ENCODE measurements around the gene LRSAM1. TPM values are rescaled to one million over a fixed set of nuclear protein-coding genes. Genes with fewer than 3 reads are reported as not detected.
A peak's percentile ranks its signal among the peaks of the same experiment; 100 is the strongest.

The LRSAM1 gene
- total and polyA plus RNA-seq, 9 of the 15 experiments (the other 6 are each of a cell fraction or from before 2014, with no cell fraction given): 0.07 to 16.2 (median 4.7) TPM

DNA sequence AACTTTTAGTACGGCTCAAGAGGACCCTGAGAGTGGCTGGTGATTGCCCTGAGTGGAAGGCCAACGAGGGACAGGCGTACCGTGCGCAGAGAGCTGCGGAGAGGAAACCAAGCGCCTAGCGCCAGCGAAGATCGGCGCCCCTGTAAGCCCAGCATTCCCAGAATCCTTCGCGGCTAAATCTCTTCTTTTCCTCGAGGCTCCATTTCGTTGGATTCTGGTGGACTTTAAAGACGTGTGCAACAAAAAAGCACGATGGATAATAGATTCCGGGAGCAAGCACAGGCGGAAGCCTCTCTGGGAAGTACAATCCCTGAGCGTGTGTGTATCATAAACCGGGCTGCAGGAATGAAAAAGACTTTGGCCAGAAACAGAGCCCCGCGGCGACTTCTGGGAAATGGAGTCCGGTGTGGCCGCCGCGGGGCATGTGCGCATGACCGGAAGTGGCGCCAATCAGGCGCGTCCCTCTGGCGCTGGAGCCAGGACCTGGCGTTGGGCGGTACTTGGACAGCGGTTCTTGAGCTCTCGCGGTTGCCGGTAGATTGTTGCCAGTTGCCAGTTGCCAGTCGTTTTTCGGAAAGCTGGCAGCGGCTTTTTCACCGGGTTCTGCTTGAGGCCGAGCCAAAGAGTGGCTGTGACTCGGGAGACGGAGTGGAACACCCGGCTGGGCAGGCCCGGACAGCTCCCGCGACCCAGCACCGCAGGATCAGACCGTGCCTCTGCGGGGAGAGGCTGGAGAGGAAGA is 27.2 kb upstream of the LRSAM1 start, which contains the start of gene ZNF79 (continued):
- TF ChIP-seq, protein P1, sequence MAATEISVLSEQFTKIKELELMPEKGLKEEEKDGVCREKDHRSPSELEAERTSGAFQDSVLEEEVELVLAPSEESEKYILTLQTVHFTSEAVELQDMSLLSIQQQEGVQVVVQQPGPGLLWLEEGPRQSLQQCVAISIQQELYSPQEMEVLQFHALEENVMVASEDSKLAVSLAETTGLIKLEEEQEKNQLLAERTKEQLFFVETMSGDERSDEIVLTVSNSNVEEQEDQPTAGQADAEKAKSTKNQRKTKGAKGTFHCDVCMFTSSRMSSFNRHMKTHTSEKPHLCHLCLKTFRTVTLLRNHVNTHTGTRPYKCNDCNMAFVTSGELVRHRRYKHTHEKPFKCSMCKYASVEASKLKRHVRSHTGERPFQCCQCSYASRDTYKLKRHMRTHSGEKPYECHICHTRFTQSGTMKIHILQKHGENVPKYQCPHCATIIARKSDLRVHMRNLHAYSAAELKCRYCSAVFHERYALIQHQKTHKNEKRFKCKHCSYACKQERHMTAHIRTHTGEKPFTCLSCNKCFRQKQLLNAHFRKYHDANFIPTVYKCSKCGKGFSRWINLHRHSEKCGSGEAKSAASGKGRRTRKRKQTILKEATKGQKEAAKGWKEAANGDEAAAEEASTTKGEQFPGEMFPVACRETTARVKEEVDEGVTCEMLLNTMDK (IDR thresholded peaks at IDR 0.05; ENCODE audit: borderline replicate concordance, insufficient read depth, low read depth, low read length, poor library complexity, severe bottlenecking): peak; percentile 17
- TF ChIP-seq, protein P2, sequence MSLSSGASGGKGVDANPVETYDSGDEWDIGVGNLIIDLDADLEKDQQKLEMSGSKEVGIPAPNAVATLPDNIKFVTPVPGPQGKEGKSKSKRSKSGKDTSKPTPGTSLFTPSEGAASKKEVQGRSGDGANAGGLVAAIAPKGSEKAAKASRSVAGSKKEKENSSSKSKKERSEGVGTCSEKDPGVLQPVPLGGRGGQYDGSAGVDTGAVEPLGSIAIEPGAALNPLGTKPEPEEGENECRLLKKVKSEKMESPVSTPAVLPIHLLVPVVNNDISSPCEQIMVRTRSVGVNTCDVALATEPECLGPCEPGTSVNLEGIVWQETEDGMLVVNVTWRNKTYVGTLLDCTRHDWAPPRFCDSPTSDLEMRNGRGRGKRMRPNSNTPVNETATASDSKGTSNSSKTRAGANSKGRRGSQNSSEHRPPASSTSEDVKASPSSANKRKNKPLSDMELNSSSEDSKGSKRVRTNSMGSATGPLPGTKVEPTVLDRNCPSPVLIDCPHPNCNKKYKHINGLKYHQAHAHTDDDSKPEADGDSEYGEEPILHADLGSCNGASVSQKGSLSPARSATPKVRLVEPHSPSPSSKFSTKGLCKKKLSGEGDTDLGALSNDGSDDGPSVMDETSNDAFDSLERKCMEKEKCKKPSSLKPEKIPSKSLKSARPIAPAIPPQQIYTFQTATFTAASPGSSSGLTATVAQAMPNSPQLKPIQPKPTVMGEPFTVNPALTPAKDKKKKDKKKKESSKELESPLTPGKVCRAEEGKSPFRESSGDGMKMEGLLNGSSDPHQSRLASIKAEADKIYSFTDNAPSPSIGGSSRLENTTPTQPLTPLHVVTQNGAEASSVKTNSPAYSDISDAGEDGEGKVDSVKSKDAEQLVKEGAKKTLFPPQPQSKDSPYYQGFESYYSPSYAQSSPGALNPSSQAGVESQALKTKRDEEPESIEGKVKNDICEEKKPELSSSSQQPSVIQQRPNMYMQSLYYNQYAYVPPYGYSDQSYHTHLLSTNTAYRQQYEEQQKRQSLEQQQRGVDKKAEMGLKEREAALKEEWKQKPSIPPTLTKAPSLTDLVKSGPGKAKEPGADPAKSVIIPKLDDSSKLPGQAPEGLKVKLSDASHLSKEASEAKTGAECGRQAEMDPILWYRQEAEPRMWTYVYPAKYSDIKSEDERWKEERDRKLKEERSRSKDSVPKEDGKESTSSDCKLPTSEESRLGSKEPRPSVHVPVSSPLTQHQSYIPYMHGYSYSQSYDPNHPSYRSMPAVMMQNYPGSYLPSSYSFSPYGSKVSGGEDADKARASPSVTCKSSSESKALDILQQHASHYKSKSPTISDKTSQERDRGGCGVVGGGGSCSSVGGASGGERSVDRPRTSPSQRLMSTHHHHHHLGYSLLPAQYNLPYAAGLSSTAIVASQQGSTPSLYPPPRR (CRISPR knock-in tag; IDR thresholded peaks at IDR 0.05; ENCODE audit: borderline replicate concordance): no peak
- no peak for TF ChIP-seq ZNF696 (CRISPR knock-in tag; conservative IDR thresholded peaks at IDR 0.05)
- TF ChIP-seq RFX1 (IDR thresholded peaks at IDR 0.05): no peak
- no peak for TF ChIP-seq PKNOX1 (IDR thresholded peaks at IDR 0.05)
- no peak for TF ChIP-seq ZNF57 (CRISPR knock-in tag; IDR thresholded peaks at IDR 0.05)
- TF ChIP-seq GTF2B (IDR thresholded peaks at IDR 0.05; ENCODE audit: extremely low read depth, insufficient read length): peak; percentile 94
- TF ChIP-seq ETS2 (tag; IDR thresholded peaks at IDR 0.05; ENCODE audit: borderline replicate concordance, poor library complexity, severe bottlenecking): no peak
- no peak for TF ChIP-seq ZNF239 (CRISPR knock-in tag; IDR thresholded peaks at IDR 0.05)
- no peak for TF ChIP-seq THRA (IDR thresholded peaks at IDR 0.05)
- TF ChIP-seq ATF7 (IDR thresholded peaks at IDR 0.05): peak; percentile 71
- TF ChIP-seq CREBBP (IDR thresholded peaks at IDR 0.05; ENCODE audit: low read depth, low read length): no peak
- TF ChIP-seq ZNF143 (CRISPR knock-in tag; IDR thresholded peaks at IDR 0.05): peak; percentile 85
- TF ChIP-seq, protein P3, sequence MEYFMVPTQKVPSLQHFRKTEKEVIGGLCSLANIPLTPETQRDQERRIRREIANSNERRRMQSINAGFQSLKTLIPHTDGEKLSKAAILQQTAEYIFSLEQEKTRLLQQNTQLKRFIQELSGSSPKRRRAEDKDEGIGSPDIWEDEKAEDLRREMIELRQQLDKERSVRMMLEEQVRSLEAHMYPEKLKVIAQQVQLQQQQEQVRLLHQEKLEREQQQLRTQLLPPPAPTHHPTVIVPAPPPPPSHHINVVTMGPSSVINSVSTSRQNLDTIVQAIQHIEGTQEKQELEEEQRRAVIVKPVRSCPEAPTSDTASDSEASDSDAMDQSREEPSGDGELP (CRISPR knock-in tag; IDR thresholded peaks at IDR 0.05; ENCODE audit: borderline replicate concordance): peak; percentile 55
- TF ChIP-seq ZBTB7A (IDR thresholded peaks at IDR 0.05; ENCODE audit: borderline replicate concordance, control insufficient read depth, low read depth, low read length): no peak; the same call in 1 of the 2 replicates

All from K562 (cell line).